Cardiac fibroblast (primary cell): Measurements from ENCODE around the gene DIS3L2.

ENCODE experiments used
- DNase-seq, 2 donors: peaks; one replicate each; pipeline versions ENCODE4 v3.0.0 to v3.0.0-alpha.2; 2010; ENCODE audit warnings: low read depth in 2 of 2
- H3K4me3 ChIP-seq, 2 donors: replicated peaks in 1 of 2; 1 replicate in 1 of 2; 2 replicates in 1 of 2; pipeline ENCODE4 v1.5.1; 2011; ENCODE audit warnings: low read depth in 2 of 2, low read length in 2 of 2, mild to moderate bottlenecking in 2 of 2, moderate library complexity in 1 of 2
- CTCF ChIP-seq: IDR thresholded peaks from one replicate; pipeline ENCODE4 v1.5.1; 2011; ENCODE audit warnings: low read depth, mild to moderate bottlenecking, low read length, inconsistent platforms

The DIS3L2 gene

GRCh38 chr2:231992888-231993287, 31.4 kb downstream of the DIS3L2 start:
- DNase-seq = no peak
- TF ChIP-seq CTCF = no peak
- H3K4me3 ChIP-seq = no peak overlapping the region

GRCh38 chr2:231996797-231997540, 35.5 kb downstream of the DIS3L2 start:
- H3K4me3 ChIP-seq = no peak overlapping the region
- DNase-seq = no peak
- TF ChIP-seq CTCF = no peak

- H3K4me3 ChIP-seq = no peak overlapping the region
- no peak for TF ChIP-seq CTCF
- no peak for DNase-seq
Measured at GRCh38 chr2:231998046-231998445, 36.5 kb downstream of the DIS3L2 start.

- TF ChIP-seq CTCF = no peak
- DNase-seq = no peak
- no peak overlapping the region for H3K4me3 ChIP-seq
Measured at GRCh38 chr2:232000439-232000838, 38.9 kb downstream of the DIS3L2 start.

- H3K4me3 ChIP-seq = no peak overlapping the region
- TF ChIP-seq CTCF = no peak
- no peak for DNase-seq
Measured at GRCh38 chr2:232001073-232001472, 39.6 kb downstream of the DIS3L2 start.

- no peak for TF ChIP-seq CTCF
- no peak overlapping the region for H3K4me3 ChIP-seq
- DNase-seq = no peak
Measured at GRCh38 chr2:232006253-232006652, 44.7 kb downstream of the DIS3L2 start.
